SIG-M5 treated with dmso at 0.1 percent for 504 hours (cell line): ENCODE results near the gene SYT5.

Experiments used
- DNase-seq: peaks from one replicate; lab custom pipeline; 2025; ENCODE audit not compliant: unreplicated experiment; lab: John Stamatoyannopoulos, UW

Gene SYT5

DNA sequence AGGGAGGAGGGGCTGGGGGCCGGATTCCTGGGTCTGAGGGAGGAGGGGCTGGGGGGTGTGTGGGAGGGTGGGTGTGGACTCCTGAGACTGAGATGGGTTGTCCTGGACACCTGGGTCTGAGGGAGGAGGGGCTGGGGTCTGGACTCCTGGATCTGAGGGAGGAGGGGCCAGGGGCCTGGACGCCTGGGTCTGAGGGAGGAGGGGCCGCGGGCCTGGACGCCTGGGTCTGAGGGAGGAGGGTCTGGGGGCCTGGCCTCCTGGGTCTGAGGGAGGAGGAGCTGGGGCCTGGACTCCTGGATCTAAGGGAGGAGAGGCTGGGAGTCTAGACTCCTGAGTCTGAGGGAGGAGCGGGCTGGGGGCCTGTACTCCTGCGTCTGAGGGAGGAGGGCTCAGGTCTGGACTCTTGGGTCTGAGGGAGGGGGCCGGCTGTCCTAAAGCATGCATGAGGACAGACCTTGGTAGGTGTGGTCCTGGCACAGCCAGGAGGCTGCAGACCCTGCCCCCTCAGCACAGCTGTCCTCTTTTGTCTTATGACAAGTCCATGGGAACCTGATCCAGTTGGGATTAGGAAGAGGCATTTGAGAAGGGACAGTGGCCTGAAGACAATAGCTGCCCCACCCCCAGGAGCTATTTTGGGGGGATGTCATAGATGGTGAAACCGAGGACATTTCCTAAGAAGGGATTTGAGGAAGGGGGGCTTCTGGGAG, 32.4 kb downstream of the SYT5 start:
- DNase-seq: no peak

DNA sequence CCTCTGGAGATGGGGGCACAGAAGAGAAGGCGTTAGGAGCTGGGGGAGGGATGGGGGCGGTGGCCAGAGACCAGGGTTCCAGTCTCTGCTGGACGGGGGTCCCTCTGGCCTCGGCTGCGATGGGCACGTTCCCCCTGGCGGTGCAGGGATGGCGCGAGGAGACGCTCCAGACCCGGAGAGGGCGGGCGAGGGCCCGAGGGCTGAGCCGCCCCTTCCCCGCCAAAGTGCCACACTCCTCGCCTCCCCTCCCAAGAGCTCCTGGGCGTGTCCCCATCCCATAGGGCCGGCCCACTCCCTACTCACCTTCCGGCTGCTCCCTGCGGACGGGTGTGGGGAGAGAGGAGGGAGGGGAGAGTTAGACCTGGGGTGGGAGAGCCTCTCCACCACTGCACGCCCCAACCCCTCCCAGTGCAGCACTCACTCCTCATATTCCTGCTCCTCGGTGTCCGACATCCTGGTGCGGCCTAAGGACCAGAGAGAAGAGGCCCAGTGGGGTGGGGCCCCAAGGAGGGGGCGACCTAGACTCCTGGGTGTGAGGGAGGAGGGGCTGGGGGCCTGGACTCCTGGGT, 33.3 kb downstream of the SYT5 start:
- DNase-seq: peak; percentile 22

DNA sequence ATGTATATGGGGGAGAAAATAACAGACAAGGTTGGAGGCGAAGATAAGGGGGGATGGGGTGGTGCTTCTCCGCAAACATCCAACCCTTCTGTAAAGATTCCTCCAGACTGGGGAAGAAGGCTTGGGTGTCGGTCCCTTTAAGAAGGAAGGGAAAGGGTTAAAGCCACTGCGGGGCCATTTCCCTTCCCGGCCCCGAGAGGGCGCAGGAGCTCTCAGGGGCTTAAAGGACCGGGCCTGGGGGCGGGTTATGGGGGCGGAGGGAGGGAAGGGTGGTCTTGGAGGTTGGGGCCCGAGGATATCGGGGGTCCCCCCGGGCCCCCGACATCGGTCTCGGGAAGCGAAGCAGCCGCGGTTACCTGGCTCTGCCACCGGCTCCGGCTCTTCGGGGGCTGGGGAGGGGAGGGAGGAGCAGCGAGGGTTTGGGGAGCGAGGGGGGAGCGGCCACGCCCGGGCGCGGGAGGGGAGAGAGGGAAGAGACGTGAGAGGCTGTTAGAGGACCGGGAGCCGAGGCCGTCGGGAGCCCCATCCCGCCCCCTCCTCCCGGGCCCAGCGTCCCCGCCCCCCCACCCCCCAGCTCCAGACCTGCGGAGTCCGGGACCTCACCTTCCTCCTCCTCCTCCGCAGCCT, 33.9 kb downstream of the SYT5 start:
- DNase-seq: peak; percentile 63

DNA sequence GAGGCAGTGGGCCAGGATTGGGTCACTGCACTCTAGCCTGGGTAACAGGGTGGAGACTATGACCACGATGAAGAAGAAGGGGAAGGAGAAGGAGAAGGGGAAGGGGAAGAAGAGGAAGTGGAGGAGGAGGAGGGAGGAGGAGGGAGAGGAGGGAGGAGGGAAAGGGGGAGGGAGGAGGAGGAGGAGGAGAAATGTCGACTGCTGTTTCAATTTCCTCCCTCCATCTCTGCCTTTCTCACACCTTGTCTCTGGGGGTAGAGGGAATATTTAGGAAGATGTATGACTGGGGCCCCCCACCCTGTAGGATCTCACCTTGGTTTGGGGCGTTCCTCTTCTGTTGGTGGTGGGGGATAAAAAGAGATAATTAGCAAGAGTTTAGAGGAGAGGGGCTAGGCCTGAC, 34.9 kb downstream of the SYT5 start:
- peak; percentile 69 for DNase-seq

DNA sequence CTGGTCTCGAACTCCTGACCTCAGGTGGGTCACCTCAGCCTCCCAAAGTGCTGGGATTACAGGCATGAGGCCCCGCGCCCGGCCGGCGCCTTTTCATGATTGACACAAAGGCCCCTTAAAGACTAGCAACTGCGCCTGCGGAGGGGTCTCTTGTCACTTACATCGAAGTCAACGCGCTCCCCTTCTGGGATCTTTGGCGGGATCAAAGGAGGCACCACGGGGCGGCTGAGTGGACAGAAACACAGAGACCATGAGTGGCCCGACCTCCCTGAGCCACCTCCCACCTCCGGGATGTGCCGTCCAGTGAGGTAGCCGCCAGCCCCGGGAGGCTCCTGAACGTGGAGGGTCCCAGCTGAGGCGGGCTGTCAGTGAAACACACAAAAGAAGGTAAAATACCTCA, 38.4 kb downstream of the SYT5 start:
- no peak for DNase-seq

DNA sequence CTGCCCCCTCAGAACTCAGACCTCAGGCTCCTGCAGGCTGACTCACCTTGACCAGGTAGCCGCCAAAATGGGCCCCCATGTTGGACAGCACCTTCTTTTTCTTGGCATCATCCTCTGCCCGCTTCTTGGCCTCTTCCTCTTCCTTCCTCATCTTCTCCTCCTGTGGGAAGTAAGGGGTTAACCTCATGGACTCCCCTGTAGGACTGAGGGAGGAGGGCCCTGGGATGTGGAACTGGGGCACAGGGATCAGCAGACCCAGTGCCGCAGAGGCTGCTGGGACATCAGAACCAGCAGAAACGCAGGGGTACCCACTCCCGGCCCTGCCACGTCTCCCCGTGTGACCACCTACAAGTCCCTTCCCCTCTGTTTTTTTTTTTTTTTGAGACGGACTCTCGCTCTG, 42.2 kb downstream of the SYT5 start:
- no peak for DNase-seq

DNA sequence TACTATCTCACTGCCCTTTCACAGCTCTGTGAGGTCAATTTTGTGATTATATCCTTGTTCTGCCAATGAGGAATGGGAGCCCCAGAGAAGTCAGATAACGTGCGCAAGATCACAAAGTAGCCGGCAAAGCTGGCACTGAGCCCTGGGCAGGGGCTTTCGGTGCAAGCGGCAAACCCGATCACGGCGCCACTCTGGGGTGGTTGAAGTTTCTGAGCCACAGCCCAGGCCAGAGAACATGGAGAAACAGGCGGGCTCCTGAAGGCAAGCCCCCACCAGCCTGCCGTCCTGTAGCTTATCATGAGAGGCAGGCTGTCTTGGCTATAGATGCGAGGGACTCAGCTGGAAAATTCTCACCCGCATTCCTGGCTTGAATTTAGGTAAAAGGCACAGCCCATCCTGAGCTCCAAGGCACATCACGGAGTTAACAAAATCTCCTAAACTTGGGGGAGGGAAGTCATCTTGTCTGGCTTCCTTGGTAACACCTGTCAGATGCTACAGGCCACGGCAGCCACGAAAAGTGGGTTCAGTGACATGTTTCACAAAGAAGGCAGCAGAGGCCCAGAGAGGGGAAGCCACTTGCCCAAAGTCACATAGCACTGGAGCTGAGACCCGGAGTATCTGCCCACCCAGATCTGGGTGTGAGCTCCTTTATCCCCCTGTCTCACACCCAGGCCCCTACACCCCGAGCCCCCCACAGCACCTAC, 43.5 kb downstream of the SYT5 start:
- DNase-seq: no peak

DNA sequence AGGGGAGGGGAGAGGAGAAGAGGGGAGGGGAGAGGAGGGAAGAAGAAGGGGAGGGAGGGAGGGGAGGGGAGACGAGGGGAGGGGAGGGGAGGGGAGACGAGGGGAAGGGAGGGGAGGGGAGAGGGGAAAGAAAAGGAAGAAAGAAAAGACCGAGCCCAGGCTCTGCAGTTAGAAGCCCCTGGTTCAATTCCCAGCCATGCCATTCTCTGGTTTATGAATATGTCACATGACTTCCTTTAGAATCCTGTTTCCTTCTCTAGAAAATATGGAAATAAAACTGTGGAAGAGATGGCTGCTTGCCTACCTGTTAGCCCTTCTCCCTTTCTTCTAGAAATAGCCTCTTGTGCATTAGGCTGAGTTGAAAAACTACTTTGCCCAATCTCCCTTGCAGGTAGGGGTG, 45.4 kb downstream of the SYT5 start:
- DNase-seq: no peak

DNA sequence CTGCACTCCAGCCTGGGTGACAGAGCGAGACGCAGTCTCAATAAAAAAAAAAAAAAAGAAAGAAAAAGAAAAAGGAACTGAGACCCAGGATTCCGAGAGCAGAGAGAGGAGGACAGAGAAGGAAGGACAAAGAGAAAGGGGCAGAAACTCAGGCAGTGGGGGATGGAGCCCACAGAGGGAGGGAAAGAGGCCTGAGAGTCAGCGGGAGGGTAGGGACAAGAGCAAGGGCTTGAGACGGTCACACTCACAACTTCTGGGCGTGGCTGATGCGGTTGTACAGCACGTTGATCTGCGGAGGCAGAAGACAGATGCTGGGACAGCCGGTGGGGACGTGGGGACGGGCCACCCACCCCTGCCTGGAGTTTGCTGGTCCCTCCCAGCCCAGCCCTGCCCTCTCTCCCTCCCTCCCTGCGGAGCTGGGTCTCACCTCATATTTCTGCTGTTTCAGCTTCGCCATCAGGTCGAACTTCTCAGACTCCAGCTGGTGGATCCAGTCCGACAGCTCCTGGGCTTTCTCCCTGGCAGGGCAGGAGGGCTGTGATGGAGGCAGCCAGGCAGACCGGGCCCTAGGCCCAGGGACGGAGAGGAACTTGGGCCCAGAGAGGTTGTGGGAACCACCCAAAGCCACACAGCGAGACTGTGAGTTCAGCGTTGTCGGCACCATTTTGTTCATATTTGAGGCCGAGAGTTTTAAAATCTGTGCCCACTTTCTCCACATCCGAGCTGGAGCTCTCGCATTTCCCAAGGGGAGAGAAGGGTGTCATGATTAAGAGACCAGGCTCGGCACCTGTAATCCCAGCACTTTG, 46.2 kb downstream of the SYT5 start:
- peak; percentile 84 for DNase-seq

DNA sequence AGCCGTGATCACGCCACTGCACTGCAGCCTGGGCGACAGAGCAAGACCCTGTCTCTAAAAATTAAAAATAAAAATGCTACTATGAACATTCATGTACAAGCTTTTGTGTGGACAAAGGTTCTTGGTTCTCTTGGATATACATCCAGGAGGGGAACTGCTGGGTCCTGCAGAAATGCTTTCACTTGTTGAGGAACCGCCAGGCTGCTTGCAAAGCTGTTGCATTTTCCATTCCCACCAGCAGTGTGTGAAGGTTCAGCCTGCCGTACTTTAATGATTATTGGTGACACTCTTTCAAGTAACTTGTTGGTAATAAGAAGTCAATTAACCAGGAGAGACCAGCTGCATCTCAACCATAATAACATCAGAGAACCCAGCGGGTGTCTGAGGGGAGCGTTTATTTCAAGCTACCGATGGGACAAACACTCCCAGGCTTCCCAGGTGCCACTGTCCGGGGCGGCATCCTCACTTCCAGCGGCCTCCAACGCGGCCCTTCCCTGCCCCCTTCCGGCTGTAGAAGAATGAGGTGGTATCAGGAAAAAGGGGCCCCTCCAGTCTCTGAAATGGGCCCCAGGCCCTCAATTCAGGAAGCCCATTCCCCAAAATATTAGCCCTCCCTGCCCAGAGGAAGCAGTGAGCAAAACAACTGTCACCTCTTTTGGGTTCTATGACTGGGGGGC, 47.5 kb downstream of the SYT5 start:
- DNase-seq: no peak

DNA sequence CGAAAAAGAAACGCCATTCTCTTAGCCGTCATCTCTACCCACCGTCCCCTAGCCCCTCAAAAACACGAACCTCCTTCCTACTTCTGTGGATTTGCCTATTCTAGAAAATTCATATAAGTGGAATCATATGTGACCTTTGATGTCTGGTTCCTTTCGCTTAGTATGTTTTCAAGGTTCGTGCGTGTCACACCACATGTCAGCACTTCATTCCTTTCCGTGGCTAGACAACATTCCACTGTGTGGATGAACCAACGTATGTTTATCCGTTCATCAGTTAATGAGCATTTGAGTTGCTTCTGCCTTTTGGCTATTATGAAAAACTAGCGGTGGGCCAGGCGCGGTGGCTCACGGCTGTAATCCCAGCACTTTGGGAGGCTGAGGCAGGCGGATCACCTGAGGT, 48.7 kb downstream of the SYT5 start:
- no peak for DNase-seq
